H9 (cell line): ENCODE data around the gene PSMD7. TPM values are rescaled to one million over a fixed set of nuclear protein-coding genes. Genes with fewer than 3 reads are reported as not detected.

Experiments used
- DNase-seq: peaks from one replicate; pipeline ENCODE4 v3.0.0-alpha.2; 2017
- H2AFZ ChIP-seq: one replicate; pipeline ENCODE4 v1.6.1; 2013; ENCODE audit warnings: mild to moderate bottlenecking, low read length, control low read depth, moderate library complexity
- H2AK5ac ChIP-seq: 2 replicates; pipeline ENCODE4 v1.6.1; 2013; ENCODE audit warnings: low read length, control low read depth, mixed read lengths; ENCODE audit not compliant: insufficient read length
- H2BK120ac ChIP-seq: one replicate; pipeline ENCODE4 v1.6.1; 2013; ENCODE audit warnings: low read depth, mild to moderate bottlenecking, low read length, control low read depth, inconsistent platforms; ENCODE audit not compliant: poor library complexity, severe bottlenecking
- H2BK12ac ChIP-seq: 2 replicates; pipeline ENCODE4 v1.6.1; 2013; ENCODE audit warnings: low read length, control low read depth, mixed read lengths, low read depth; ENCODE audit not compliant: insufficient read length
- H2BK15ac ChIP-seq: 2 replicates; pipeline ENCODE4 v1.6.1; 2013; ENCODE audit warnings: low read depth, low read length, control low read depth
- H2BK20ac ChIP-seq: one replicate; pipeline ENCODE4 v1.6.1; 2013; ENCODE audit warnings: low read depth, mild to moderate bottlenecking, low read length, control low read depth, inconsistent platforms; ENCODE audit not compliant: poor library complexity, severe bottlenecking
- H2BK5ac ChIP-seq: 2 replicates; pipeline ENCODE4 v1.6.1; 2013; ENCODE audit warnings: low read length, control low read depth, mixed read lengths; ENCODE audit not compliant: insufficient read length
- H3K14ac ChIP-seq: 2 replicates; pipeline ENCODE4 v1.6.1; 2013; ENCODE audit warnings: low read length, control low read depth; ENCODE audit not compliant: insufficient read depth
- H3K18ac ChIP-seq: 2 replicates; pipeline ENCODE4 v1.6.1; 2013; ENCODE audit warnings: low read depth, mild to moderate bottlenecking, mixed read lengths, low read length, control low read depth; ENCODE audit not compliant: insufficient read length
- H3K23ac ChIP-seq: 2 replicates; pipeline ENCODE4 v1.6.1; 2013; ENCODE audit warnings: low read length, control low read depth, mixed read lengths, low read depth; ENCODE audit not compliant: insufficient read length
- H3K23me2 ChIP-seq: 2 replicates; pipeline ENCODE4 v1.6.1; 2013; ENCODE audit warnings: low read depth, mild to moderate bottlenecking, mixed read lengths, low read length, control low read depth; ENCODE audit not compliant: insufficient read length, poor library complexity, severe bottlenecking
- H3K27ac ChIP-seq: 2 replicates; pipeline ENCODE4 v1.5.1; 2013; ENCODE audit warnings: low read length, control low read depth, mixed read lengths, low read depth; ENCODE audit not compliant: insufficient read length
- H3K27me3 ChIP-seq: 2 replicates; pipeline ENCODE4 v1.6.1; 2013; ENCODE audit warnings: low read length, control low read depth, inconsistent platforms; ENCODE audit not compliant: insufficient read depth
- H3K4ac ChIP-seq: 2 replicates; pipeline ENCODE4 v1.6.1; 2013; ENCODE audit warnings: low read depth, mild to moderate bottlenecking, control low read depth, inconsistent platforms, low read length, moderate library complexity
- H3K4me1 ChIP-seq: 2 replicates; pipeline ENCODE4 v1.6.1; 2013; ENCODE audit warnings: low read length, control low read depth, inconsistent platforms; ENCODE audit not compliant: insufficient read depth
- H3K4me2 ChIP-seq: 2 replicates; pipeline ENCODE4 v1.6.1; 2013; ENCODE audit warnings: low read length, control low read depth, mixed read lengths; ENCODE audit not compliant: insufficient read length, insufficient read depth
- H3K56ac ChIP-seq: 2 replicates; pipeline ENCODE4 v1.6.1; 2013; ENCODE audit warnings: low read depth, mild to moderate bottlenecking, mixed read lengths, low read length, control low read depth; ENCODE audit not compliant: insufficient read length
- H3K79me1 ChIP-seq: 2 replicates; pipeline ENCODE4 v1.6.1; 2013; ENCODE audit warnings: low read depth, mild to moderate bottlenecking, moderate library complexity, low read length, control low read depth, inconsistent platforms; ENCODE audit not compliant: insufficient read depth, poor library complexity, severe bottlenecking
- H3K79me2 ChIP-seq: 2 replicates; pipeline ENCODE4 v1.6.1; 2013; ENCODE audit warnings: low read length, control low read depth, inconsistent platforms; ENCODE audit not compliant: insufficient read depth
- H3K9ac ChIP-seq: 2 replicates; pipeline ENCODE4 v1.6.1; 2013; ENCODE audit warnings: low read length, control low read depth, mixed read lengths; ENCODE audit not compliant: insufficient read length; ENCODE audit errors: extremely low read depth
- H3K9me3 ChIP-seq: one replicate; pipeline ENCODE4 v1.6.1; 2013; ENCODE audit warnings: low read depth, low read length, inconsistent platforms; ENCODE audit not compliant: control insufficient read depth
- H3T11ph ChIP-seq: one replicate; pipeline ENCODE4 v1.6.1; 2013; ENCODE audit warnings: mild to moderate bottlenecking, low read length, control low read depth, inconsistent platforms
- H4K20me1 ChIP-seq: one replicate; pipeline ENCODE4 v1.6.1; 2013; ENCODE audit not compliant: control insufficient read depth, insufficient read length, insufficient read depth
- H4K5ac ChIP-seq: 2 replicates; pipeline ENCODE4 v1.6.1; 2013; ENCODE audit warnings: low read depth, mild to moderate bottlenecking, mixed read lengths, low read length, control low read depth; ENCODE audit not compliant: insufficient read length
- H4K8ac ChIP-seq: replicated peaks from 2 replicates; pipeline ENCODE4 v1.6.1; 2013; ENCODE audit warnings: low read length, control low read depth, mixed read lengths, low read depth; ENCODE audit not compliant: insufficient read length
- H4K91ac ChIP-seq: 2 replicates; pipeline ENCODE4 v1.6.1; 2013; ENCODE audit warnings: low read depth, mild to moderate bottlenecking, moderate library complexity, mixed read lengths, low read length, control low read depth; ENCODE audit not compliant: insufficient read length
- H3K27ac Mint-ChIP-seq, 3 experiments: 2 replicates in 2 of 3; 3 replicates in 1 of 3; pipeline ENCODE4 v1.8.0; 2020 to 2021; ENCODE audit warnings: mixed read lengths in 3 of 3, mild to moderate bottlenecking in 1 of 3, moderate library complexity in 1 of 3
- H3K27me3 Mint-ChIP-seq: 2 replicates; pipeline ENCODE4 v1.8.0; 2021; ENCODE audit warnings: low read depth, mild to moderate bottlenecking, moderate library complexity, mixed read lengths
- H3K36me3 Mint-ChIP-seq, 3 experiments: 2 replicates in 2 of 3; 3 replicates in 1 of 3; pipeline ENCODE4 v1.8.0; 2020 to 2021; ENCODE audit warnings: low read depth in 3 of 3, mixed read lengths in 3 of 3; ENCODE audit not compliant: insufficient read depth in 1 of 3
- H3K4me1 Mint-ChIP-seq, 2 experiments: 2 replicates each; pipeline ENCODE4 v1.8.0; 2020; ENCODE audit warnings: mixed read lengths in 2 of 2
- H3K4me3 Mint-ChIP-seq, 2 experiments: 2 replicates in 1 of 2; 3 replicates in 1 of 2; pipeline ENCODE4 v1.8.0; 2020 to 2021; ENCODE audit warnings: mild to moderate bottlenecking in 2 of 2, mixed read lengths in 2 of 2, moderate library complexity in 1 of 2
- H3K9me3 Mint-ChIP-seq, 2 experiments: 2 replicates in 1 of 2; 3 replicates in 1 of 2; pipeline ENCODE4 v1.8.0; 2020; ENCODE audit warnings: mild to moderate bottlenecking in 2 of 2, mixed read lengths in 2 of 2, moderate library complexity in 1 of 2
- WGBS: extraction: QIAGEN DNeasy Blood & Tissue Kit; methylation state at CpG from one replicate; pipeline ENCODE4 v1.1.7; 2013; ENCODE audit warnings: missing lambda C conversion rate, low lambda C conversion rate, mixed read lengths; ENCODE audit not compliant: insufficient read length; ENCODE audit errors: extremely low coverage; 5-methylcytosine and 5-hydroxymethylcytosine counted together
- total RNA-seq: library from RNA; stranded (reverse); gene quantifications from 2 replicates; pipeline ENCODE4 v1.2.1, GENCODE V29; 2021
- TF ChIP-seq, protein P1 (sequence below): fragments of 200-600 bp; sonication (generic); conservative IDR thresholded peaks from 3 replicates; pipeline ENCODE4 v1.8.0; 2021; ENCODE audit warnings: antibody characterized with exemption, mild to moderate bottlenecking

Gene PSMD7
- total RNA-seq, 1 experiment from 2014 or later, result 140 TPM

DNA sequence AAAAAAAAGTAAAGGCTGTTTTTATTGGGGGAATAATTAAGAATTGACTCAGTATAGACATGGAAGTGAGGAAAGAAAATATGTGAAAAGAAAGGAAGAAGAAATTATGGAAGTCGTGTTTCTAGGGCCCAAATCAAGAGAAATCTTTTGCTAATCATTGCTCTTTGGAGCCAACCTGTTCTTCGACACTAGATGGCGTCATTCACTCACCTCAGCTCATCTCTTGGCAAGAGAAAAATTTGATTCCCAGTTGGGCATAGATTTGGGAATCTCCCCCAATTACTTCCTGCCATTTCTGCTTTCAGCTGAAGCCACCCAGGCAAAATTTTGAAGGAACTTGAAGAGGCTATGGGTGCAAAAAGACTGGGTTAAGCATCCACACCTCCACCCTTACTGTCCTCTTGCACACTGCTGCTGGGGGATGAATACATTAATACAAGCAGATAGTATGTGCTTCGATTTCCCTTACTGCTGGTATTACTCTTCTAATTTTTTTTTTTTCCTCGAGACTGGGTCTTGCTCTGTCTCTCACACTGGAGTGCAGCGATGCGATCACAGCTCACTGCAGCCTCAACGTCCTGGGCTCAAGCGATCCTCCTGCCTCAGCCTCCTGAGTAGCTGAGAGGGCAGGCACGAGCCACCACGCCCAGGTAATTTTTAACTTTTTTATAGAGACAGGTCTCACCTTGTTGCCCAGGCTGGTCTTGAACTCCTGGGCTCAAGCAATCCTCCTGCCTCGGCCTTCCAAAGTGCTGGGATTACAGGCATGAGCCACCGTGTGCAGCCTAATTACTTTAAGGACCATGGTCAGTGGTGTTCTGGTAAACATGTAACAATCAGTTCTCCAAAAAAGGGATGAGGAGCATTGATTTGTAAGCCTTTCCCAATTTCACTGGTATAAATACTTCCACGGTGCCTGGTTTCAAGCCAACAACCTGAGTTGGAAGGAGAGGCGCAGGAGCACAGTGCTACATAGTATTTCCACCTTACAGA, 13.5 kb downstream of the PSMD7 start:
- TF ChIP-seq, protein P1, sequence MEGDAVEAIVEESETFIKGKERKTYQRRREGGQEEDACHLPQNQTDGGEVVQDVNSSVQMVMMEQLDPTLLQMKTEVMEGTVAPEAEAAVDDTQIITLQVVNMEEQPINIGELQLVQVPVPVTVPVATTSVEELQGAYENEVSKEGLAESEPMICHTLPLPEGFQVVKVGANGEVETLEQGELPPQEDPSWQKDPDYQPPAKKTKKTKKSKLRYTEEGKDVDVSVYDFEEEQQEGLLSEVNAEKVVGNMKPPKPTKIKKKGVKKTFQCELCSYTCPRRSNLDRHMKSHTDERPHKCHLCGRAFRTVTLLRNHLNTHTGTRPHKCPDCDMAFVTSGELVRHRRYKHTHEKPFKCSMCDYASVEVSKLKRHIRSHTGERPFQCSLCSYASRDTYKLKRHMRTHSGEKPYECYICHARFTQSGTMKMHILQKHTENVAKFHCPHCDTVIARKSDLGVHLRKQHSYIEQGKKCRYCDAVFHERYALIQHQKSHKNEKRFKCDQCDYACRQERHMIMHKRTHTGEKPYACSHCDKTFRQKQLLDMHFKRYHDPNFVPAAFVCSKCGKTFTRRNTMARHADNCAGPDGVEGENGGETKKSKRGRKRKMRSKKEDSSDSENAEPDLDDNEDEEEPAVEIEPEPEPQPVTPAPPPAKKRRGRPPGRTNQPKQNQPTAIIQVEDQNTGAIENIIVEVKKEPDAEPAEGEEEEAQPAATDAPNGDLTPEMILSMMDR, result peak; percentile 87

More for the DNA sequence above, 13.5 kb downstream of the PSMD7 start:
- no peak overlapping the region for H2AFZ ChIP-seq
- no peaks in the 10 kb centered on the region; the same call in 1 of the 2 replicates for H3K27me3 ChIP-seq
- H3K23me2 ChIP-seq, result no peaks in the 10 kb centered on the region
- peaks cover 17 to 42% (median 30%) of the 10 kb centered on the region in 3 experiments for H3K36me3 Mint-ChIP-seq
- no peak overlapping the region for H2BK120ac ChIP-seq
- H2BK5ac ChIP-seq, result no peak overlapping the region
- no peak for DNase-seq
- no peak overlapping the region for H3K14ac ChIP-seq
- WGBS, result no CpG with 5 or more reads among the region's 15 CpGs
- no peak overlapping the region for H3K4me3 Mint-ChIP-seq
- no peak overlapping the region for H4K91ac ChIP-seq
- no peak overlapping the region for H2BK15ac ChIP-seq
- no peak overlapping the region for H3K4me2 ChIP-seq
- H3K27me3 Mint-ChIP-seq, result no peaks in the 10 kb centered on the region
- no peaks in the 10 kb centered on the region for H4K20me1 ChIP-seq
- no peaks in the 10 kb centered on the region for H3K79me2 ChIP-seq
- H3K79me1 ChIP-seq, result no peaks in the 10 kb centered on the region
- peaks cover 4 to 7% of the 10 kb centered on the region in 2 experiments; a peak in 4 of 5 replicates for H3K9me3 Mint-ChIP-seq
- no peaks in the 10 kb centered on the region for H3K9me3 ChIP-seq
- H3K9ac ChIP-seq, result no peak overlapping the region
- H3K4me1 ChIP-seq, result no peaks in the 10 kb centered on the region
- no peak overlapping the region for H2AK5ac ChIP-seq
- H3K4ac ChIP-seq, result no peak overlapping the region
- no peak overlapping the region for H3T11ph ChIP-seq
- H2BK20ac ChIP-seq, result no peak overlapping the region
- H3K27ac ChIP-seq, result no peak overlapping the region
- no peak overlapping the region for H3K56ac ChIP-seq
- H2BK12ac ChIP-seq, result no peak overlapping the region
- H3K4me1 Mint-ChIP-seq, result no peaks in the 10 kb centered on the region
- H4K5ac ChIP-seq, result no peak overlapping the region
- H3K18ac ChIP-seq, result no peak overlapping the region
- no peak overlapping the region for H3K23ac ChIP-seq
- H4K8ac ChIP-seq, result no peak overlapping the region
- peak overlapping the region in 2 of 3 experiments; percentile 73 to 85; a peak in 2 of 7 replicates for H3K27ac Mint-ChIP-seq
